C4-2B (cell line): ENCODE results near the gene TBX21.

Source experiments
- CTCF ChIP-seq: fragments of 450-650 bp; conservative IDR thresholded peaks from 2 replicates; pipeline ENCODE4 v1.5.1; 2017; ENCODE audit warnings: mild to moderate bottlenecking
- ZFX ChIP-seq: fragments of 450-650 bp; IDR thresholded peaks from 2 replicates; pipeline ENCODE4 v1.6.1; 2017

GRCh38 chr17:47708864-47709541 lies 24.0 kb upstream of the TBX21 start:
- TF ChIP-seq CTCF (no peak), ZFX (no peak)
